Liver (tissue), 3 donors: Measurements from ENCODE around the gene POU6F2.

ENCODE experiments used
- ATF3 ChIP-seq: IDR thresholded peaks from 2 replicates; pipeline ENCODE4 v1.6.1; 2016; ENCODE audit warnings: antibody characterized with exemption
- CTCF ChIP-seq: fragments of 150-350 bp; IDR thresholded peaks from 2 replicates; pipeline ENCODE4 v1.5.1; 2017; ENCODE audit warnings: improper control_type of control experiment, low read depth, low read length; ENCODE audit not compliant: missing input control
- EGR1 ChIP-seq, 2 donors: IDR thresholded peaks; 2 replicates each; pipeline ENCODE4 v1.6.1; 2016 to 2018; ENCODE audit warnings: antibody characterized with exemption in 2 of 2, low read depth in 2 of 2
- MAX ChIP-seq: IDR thresholded peaks from 2 replicates; pipeline ENCODE4 v1.6.1; 2016; ENCODE audit warnings: antibody characterized with exemption
- REST ChIP-seq: IDR thresholded peaks from 2 replicates; pipeline ENCODE4 v1.6.1; 2016; ENCODE audit warnings: antibody characterized with exemption, mild to moderate bottlenecking
- SP1 ChIP-seq: IDR thresholded peaks from 2 replicates; pipeline ENCODE4 v1.6.1; 2018; ENCODE audit warnings: antibody characterized with exemption, mild to moderate bottlenecking
- TAF1 ChIP-seq: conservative IDR thresholded peaks from 2 replicates; pipeline ENCODE4 v1.6.1; 2016; ENCODE audit warnings: antibody characterized with exemption, mild to moderate bottlenecking
- YY1 ChIP-seq: IDR thresholded peaks from 2 replicates; pipeline ENCODE4 v1.6.1; 2016; ENCODE audit warnings: antibody characterized with exemption, mild to moderate bottlenecking
- donor health status: healthy.
- donor health status: healthy.

- TF ChIP-seq YY1 (no peak), TAF1 (no peak), REST (no peak), CTCF (no peak), MAX (no peak), EGR1 (IDR thresholded peaks at IDR 0.05; ENCODE audit: low read depth in 2 of 2) (no peak), ATF3 (no peak), SP1 (no peak)
Measured at GRCh38 chr7:39069031-39069430, 91.3 kb downstream of the POU6F2 start.
